Hematopoietic multipotent progenitor cell treated with erythropoietin and hydrocortisone succinate and interleukin-3 and kit ligand, for 4 days (in vitro differentiated cells): ENCODE data around the gene PSAP.

ENCODE experiments used
- DNase-seq: peaks from one replicate; pipeline ENCODE4 v3.0.0-alpha.2; 2015

Gene PSAP

DNA sequence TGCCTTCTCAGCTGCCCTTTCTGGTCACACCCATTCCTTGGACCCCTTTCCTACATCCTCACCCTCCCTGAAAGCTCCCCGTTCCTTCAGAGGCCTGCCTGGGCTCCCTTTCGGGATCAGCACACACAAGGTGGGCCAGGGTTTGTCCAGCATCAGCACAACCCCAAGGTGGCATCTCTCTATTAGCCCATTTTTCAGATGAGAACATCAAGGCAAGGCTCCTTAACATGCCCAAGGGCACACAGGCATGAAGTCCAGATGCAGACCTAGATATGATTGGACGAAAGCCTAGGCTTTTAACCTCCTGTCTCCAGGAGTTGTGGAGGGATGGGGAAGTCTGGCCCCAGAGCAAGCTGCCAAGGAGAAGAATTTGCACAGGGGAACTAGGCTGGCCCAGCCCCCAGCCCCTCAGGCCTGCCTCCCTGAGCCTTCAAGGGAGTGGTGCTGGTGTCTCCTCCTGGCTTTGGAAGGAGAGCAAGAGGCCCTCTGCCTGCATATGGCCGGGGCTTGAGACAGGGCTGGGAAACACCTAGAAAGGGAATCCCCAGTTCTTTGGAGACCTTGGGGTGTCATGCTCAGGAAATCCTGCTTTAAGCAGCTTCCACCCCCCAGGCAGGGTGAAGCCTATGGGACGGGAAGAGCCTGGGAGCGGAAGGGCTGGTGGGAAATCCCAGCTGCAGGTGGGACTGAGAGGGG is 68.7 kb downstream of the PSAP start:
- no peak for DNase-seq

DNA sequence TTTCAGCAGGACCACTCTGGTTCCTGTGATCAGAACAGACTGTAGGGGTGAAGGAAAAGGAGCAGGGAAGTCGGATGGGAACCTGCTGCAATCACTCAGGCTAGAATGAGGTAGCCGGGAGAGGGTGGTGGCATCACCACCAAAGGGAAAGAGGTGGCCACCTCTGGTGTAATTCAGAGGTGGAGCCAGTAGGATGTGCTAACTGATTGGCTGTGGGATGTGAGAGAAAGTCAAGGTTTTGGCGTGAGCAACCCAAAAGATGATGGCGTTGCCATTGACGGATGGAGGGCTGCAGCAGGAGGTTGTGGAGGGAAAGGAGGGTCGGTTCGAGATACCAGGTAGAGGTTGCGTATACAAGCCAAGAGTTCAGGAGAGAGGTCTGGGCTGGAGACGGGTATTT is 70.3 kb downstream of the PSAP start:
- DNase-seq = peak; percentile 50

DNA sequence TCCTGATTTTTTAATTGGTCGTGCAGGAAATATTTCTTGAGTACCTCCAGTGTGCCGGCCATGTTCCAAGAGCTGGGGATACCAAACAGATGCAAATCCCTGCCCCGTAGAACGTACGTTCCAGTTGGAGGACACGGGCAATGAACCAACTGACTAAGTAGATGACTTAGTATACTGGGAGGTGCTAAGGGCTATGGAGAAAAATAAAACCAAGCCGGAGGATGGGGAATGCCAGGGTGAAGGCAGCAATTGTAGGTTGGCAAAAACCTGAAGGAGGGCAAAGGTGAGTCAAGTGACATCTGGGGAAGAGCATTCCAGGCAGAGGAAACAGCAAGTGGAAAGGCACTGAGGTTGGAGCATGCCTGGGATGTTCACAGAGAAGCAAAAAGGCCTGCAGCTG is 70.9 kb downstream of the PSAP start:
- DNase-seq = no peak

DNA sequence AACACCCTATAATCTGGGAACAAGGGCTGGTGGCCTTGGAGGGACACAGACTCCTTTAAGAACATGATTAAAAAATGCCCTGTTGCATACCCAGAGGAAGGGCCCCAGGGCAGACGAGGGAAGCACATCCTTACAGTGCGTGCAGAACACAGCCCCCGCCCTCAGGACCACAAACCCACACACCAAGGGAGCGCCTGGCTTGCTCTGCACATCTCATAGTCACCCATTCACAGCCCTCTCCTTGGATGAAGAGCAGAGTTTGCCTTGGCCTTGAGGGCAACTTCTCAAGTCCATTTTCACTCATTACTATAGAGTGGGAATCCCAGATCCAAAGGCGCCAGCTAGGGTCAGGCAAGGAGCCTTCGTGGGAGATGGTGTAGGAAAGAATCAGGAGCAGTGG is 71.4 kb downstream of the PSAP start:
- DNase-seq = peak; percentile 66

DNA sequence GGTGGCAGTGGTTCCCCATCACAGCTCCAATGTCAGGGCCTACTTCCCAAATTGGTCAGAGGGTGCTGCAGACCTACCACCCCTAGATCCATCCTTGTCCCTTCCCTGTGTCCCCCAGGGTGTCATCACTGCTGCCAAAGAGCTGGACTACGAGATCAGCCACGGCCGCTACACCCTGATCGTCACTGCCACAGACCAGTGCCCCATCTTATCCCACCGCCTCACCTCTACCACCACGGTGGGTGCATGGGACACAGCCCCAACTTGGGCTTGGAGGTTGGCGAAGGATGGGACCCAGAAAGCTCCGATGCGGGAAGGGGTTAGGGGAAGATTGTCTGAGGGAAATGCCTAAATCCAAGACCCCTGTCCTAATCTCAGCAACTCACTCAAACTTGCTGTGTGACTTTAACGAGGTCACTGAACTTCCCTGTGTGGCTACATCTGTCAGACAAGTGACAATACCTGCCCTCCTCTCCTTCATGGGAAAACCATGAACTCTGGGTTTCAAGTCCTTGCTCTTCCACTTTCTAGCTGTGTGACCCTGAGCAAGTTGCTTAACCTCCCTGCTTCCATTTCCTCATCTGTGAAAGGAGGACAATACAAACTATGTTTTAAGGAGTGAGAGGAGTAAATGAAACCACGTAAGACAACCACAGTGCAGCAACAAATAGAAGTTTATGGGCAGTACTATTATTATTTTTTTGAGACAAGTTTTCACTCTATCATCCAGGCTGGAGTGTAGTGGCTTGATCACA is 72.8 kb downstream of the PSAP start:
- DNase-seq = no peak

DNA sequence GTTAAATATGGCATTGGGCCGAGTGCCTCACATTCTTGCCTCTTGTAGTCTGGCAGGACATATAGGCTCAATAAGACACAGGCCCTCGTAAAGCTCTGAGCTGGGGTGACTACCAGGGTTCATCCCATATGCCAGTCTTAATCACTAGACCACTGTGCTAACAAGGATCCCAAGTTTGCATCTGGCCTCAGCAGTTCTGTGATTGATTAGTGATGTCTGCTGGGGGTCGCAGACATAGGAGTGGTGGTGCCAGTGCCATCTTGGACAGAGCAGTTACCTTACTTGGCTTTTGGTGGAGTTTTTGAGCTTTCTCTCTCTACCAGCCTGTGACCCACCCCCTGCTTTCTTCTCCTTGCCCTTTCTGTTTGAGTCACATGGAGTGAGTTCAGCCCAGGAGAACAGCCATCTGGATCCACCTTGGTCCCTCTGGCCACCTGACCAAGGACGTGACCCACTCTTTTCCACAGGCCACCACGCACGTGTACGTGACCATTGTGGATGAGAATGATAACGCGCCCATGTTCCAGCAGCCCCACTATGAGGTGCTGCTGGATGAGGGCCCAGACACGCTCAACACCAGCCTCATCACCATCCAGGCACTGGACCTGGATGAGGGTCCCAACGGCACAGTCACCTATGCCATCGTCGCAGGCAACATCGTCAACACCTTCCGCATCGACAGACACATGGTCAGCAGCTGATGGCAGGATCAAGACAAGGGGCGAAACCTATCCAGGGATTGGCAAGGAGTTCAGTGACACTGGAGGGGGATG is 73.7 kb downstream of the PSAP start:
- DNase-seq = no peak

DNA sequence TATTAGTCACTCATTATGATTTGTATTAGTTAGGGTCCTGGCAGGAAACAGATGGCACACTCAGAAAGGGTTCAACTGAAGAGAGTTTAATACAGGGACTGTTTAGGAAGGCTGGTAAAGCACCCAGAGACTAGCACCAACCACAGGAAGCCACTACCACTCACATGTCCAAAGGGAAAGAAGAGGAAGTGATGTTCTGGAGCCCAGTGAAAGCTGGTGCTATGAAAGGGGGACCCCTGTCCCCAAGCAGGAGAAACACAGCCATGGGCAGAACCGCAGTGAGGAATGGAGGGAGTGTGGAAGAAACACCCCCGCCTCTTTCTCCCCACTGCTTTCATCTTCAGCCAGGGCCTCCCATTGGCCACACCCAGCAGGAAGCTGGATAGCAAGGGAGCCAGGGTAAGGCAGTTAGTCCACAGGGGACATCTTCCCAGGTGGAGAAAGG is 74.5 kb downstream of the PSAP start:
- DNase-seq = peak; percentile 80

DNA sequence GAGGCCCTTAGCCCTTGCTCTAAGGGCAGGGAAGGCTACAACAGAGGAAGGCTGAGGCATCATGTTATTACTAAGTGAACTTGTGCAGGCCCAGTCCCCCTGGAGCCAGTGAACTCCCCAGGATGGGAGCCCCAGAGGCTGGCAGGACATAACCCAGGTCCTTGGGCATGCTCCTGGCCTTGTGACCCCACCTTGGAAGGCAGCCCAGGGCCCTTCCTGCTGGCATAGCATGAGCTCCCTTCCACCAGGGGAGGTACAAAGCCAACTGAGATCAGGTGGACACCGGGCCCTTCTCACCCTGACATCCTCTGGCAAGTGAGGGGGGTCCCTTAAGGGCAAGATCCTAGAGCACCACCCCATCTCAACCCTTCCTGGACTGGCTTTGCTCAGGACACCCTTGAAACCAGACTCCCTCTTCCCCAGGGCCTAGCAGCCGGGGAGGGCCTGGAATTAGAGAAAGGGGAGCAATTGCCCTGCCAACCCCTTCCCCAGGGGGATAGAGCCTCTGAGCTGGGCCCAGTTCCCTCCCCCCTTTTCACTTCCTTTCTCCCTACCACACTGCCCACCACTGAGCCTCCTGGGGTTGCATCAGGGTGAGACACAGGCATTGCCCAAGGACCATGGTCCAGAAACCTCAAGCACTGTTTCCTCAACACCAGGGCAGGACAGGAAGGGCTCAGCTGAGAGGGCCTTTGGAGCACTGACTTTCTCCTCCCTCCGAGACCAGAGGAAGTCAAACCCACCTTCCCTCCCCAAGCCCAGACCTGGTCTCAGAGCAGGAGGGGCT is 75.9 kb downstream of the PSAP start:
- peak; percentile 89 for DNase-seq

DNA sequence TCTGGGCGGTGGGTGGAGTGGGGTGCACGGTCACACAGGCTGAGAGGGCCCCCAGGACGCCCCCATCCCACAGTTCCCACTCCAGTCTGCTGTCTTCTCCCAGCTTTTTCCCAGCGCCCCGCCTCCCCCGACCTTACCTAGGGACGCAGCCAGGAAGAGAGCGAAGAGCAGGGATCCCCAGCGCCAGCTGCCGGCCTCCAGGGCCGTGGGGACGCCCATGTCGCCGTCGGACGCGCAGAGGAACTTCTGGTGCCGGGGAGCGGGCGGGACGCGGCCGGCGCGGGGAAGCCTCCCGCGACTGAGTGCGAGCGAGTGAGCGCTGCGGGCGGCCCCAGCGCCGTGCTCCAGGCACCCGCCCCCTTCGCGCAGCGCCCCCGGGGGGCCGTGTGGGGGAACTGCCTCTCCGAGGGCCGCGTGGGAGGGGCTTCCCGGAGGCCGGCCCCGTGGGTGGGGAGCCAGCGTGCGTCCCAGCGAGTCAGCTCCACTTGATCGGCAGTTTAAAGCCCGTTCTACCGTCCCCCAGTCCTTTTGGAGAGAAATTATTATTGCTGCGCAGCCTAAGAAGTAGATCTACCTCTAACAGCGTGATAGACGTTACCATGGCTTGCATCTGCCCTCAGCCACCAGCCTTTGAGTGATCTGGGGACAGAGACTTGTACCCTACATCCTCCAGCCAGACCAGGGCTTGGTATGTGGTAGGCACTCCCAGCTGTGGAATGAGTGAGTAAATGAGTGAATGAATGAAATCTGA is 77.7 kb downstream of the PSAP start, which contains the start of gene VSIR:
TSS of gene VSIR (minus strand) at position 300 of the 751 bp plus-strand sequence. CDS start at position 219, 81 bp downstream.
- DNase-seq = peak; percentile 94

DNA sequence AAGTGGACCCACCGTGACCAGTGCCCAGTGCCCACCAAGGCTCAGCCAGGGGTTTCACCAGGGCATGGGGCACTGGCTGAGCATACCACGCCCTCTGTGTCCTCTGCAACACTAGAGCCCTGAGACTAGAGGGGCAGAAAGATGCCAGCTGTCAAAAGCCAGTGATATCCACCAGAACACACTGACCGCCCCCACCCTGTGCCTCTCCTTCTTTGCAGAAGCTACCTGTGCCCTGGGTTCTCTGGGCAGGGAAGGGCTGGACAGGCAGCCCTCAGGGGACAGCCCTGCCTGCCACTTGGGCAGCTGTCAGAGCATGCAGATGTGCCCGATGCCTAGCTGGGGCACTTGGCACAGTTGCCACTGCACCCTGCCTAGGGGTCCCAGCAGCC is 78.2 kb downstream of the PSAP start:
- DNase-seq = no peak

DNA sequence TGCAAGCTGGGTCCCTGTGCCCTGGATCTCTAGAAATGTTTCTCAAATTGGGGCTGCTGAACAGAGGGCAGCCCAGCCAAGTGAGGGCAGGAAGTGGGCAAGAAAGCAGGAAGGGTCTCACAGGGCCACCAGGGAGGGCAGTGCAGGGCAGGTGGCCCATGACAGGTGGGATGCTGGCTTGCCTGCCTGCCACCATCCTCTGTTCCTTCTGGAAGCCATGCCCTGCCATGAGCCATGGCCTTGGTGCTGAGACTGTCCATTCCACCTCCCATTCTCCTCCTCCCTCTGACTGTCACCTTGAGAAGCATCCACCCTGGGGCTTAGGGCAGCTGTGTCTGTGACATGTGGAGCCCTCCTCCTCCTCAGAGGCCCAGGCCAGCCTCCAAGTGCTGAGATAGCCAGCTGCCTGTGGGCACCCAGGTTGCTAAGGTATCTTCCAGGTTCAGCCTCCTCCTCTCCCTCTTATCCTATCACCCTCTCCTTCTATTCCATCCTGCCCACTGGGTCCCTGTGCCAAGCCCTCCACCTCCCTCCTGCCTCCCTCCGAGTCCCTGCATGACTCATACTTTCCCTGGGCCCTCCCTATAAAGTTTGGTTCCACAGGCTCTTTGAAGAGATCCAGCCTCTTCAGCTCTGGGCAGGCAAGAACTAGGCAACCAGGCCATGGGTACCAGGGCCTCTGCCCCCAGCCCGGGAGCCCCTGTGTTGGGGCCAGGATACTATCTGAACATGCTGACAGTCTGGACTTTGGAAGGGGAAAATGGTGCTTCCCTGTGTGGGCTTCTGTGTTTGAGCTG is 79.0 kb downstream of the PSAP start:
- DNase-seq = peak; percentile 79

DNA sequence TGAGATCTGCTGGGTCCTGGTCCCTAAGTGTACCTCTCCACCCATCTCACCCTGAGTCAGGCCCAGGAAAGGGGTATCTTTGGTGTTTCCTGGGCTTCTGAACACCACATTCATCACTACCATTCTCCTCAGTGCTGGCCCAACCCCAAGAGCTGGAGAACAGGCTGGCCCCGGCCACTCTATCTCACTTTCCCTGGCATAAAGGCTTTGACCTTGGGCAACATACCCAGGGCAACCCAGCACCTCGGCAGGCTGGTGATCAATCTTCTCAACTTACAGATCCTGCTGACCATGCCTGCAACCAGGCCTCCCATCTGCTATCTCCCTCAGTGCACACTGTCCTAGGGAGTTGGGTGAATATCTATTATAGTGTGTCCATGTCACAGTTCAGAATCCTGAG is 79.8 kb downstream of the PSAP start:
- DNase-seq = no peak

DNA sequence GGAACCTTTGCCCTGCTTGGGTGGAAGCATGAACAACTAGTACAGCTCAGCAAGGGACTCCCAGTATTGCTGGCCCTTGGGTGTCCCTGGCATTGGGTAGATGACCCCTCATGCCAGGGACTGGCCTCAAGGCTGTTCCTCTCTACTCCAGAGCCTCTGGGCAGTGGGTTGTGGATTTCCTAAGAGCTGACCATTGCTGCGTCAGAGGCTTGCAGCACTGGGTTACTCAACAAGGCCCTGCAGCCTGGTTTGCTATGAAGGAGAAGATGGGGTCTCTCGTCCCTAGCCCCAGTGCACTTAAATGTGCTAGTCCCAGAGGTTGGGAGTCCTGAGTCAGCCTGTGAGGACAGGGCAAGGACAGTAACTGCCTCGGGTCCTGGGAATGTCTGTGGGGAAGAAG is 80.3 kb downstream of the PSAP start:
- no peak for DNase-seq

DNA sequence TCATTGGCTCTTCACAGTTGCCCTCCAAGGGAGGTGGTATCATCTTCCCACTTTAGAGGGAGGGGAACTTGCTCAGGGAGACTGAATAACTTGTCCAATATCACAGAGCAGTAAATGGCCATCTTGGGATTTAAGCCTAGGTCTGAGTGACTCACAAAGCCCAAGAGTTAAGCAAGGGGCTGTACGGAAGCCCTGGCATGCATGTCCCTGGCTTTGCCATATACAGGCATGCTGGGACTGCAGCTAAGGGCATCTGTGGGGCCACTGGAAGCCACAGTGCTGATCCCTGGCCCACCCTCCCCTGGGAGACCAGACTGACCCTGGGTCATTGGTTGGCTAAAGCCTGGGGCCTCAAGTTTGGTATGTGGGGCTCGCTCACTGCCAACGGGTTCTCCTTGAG is 80.8 kb downstream of the PSAP start:
- no peak for DNase-seq

DNA sequence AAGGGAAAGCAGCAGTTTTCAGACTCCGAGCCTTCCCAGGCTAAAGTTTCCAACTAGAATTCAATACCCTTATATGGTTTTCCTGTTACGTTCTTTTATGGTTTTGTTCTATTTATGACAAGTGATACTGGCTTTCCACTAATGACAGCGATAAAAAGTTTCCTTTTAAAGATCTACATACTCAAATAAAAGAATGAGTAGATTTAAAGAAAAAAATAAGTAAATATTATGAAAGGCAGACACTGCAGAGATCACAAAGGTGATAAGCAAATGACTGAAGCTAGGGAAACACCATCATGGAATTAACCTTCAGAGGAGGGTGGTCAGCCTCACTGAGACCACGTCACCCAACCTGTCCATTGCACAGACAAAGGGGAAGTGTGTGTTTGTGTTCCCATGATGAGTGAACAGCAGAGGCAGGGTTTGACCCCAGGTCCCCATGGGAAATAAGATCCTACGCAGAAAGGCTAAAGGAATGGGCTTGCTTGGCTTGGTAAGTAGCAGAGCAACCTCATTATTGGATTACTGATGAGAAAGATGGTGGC is 81.7 kb downstream of the PSAP start:
- DNase-seq = peak; percentile 43

DNA sequence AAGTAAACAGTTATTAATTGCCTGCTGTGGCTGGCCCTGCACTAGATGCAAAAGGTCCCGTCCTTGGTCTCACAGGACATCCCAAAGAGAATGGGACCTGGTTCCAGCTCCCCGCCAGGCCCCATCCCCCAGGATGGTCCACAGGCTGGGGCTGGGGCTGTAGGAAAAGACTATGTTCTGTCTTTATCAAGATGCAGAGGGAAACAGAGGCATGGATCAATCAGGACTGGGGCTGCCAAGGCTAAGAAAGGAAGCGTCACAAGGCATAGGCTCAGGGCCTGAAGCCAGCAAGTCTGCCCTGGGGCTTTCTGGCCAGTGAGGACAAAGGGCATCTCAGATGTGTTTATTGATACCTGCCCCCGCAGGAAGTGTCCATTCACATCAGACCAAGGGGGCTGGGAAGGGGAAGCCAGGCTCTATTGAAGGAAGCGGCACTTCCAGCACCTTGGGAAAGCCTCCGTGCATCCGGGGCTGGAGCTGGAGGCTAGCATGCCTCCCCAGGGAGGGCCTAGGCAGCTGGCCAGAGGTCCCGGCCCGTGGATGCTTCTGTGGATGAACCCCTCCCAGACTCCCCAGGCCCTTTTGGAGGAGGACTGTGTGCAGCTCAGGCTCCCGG is 83.5 kb downstream of the PSAP start:
- no peak for DNase-seq

DNA sequence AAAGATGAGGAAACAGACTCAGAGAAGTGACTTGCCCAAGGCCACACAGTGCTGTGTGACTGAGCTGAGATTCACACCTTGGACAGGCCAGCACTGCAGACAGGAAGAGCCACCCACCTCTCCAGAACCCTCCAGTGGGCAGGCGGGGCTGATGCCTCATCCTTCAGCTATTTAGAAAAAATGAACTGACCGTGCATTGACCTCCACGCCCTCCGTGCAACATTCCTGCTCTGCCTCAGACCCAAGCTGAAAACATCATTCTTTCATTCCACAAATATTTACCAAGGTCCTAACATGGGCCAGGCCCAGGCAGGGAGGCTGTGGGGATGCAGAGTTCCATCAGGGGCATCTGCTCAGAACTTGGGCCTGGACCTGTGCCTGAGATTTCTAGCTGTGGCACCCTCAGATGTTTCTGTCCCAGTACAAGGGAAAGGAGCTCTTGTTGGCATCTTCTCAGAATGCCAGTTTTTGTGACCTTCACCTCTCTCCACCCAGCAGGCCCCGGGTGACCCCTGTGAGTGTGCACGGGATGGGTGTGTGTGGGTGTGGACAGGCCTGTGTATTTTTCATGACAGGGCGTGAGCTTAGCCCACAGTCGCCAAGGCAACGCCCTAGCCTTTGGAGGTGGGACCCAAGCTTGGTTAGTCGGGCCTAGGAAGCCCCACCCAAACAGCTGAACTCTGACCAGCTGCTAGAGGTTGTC is 84.2 kb downstream of the PSAP start:
- DNase-seq = peak; percentile 87
